COR-L47 (cell line): Measurements from ENCODE around the gene PPARA.
"Not testable (repeated sequence)": the region's sequence is repeated elsewhere in the genome, so short reads cannot be mapped to it uniquely, and the experiment has no call there.

Experiments
- DNase-seq: peaks from one replicate; lab custom pipeline; 2025; lab: John Stamatoyannopoulos, UW

The PPARA gene

GRCh38 chr22:46172522-46173110, 22.3 kb downstream of the PPARA start:
- no peak for DNase-seq

GRCh38 chr22:46173152-46173551, 22.8 kb downstream of the PPARA start:
- DNase-seq, result no peak

DNA sequence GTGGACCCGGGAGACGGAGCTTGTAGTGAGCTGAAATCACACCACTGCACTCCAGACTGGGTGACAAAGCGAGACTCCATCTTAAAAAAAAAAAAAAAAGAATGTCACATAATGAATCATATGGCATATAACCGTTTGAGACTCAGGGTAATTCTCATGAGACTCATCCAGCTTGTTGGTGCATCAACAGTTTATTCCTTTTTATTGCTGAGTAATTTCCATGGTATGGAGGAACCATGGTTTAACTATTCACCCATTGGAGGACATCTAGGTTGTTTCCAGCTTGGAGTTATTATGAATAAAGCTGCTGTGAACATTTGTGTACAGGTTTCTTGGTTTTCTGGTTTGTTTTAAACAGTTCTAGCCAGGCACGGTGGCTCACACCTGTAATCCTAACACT, 25.3 kb downstream of the PPARA start:
- no peak for DNase-seq

DNA sequence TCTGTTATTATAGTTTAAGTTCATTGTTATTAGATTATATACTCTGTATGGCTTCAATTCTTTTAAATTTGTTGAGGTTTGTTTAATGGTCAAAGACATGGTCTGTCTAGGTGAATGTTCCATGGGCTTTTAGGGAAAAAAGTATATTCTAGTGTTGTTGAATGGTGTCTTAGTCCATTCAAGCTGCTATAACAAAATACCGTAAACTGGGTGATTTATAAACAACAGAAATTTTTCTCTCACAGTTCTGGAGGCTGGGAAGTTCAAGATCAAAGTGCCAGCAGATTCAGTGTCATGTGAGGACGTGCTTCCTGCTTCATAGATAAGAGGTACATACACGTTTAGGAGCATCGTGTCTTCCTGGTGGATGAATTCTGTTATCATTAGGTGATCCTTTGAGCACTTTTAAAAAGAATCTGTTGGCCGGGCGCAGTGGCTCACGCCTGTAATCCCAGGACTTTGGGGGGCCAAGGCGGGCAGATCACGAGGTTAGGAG, 26.2 kb downstream of the PPARA start:
- no peak for DNase-seq

DNA sequence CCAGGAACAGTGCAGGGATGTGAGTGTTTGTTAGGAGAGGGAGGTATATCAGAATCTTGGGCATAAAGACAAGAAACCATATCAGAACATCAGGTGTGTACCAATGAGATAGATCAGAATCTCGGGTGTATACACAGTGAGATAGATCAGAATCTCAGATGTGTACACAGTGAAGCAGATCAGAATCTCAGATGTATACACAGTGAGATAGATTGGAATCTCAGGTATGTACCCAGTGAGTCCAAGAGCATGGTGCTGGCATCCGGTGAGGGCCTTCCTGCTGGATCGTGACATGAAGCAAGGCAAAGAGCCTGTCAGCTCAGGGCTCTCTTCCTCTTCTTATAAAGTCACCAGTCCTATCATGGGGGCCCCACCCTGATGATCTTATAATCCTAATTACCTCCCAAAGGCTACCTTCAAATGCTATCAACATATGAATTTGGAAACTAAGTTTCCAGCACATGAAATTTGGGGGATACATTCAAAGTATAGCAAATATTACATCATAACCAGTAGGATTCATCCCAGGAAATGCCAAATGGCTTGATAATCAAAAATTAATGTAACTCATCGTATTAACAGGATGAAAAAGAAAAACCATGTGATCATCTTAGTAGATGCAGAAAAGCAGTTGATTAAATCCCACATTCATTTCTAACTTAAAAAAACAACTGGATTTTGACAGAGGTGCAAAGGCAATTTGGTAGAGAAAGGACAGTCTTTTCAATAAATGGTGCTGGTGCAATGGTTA, 28.6 kb downstream of the PPARA start:
- no peak for DNase-seq

- DNase-seq, result no peak
Measured at GRCh38 chr22:46179748-46180147, 29.4 kb downstream of the PPARA start.

GRCh38 chr22:46180370-46181137, 30.2 kb downstream of the PPARA start:
- DNase-seq, result no peak

GRCh38 chr22:46183733-46184132, 33.4 kb downstream of the PPARA start:
- no peak for DNase-seq

DNA sequence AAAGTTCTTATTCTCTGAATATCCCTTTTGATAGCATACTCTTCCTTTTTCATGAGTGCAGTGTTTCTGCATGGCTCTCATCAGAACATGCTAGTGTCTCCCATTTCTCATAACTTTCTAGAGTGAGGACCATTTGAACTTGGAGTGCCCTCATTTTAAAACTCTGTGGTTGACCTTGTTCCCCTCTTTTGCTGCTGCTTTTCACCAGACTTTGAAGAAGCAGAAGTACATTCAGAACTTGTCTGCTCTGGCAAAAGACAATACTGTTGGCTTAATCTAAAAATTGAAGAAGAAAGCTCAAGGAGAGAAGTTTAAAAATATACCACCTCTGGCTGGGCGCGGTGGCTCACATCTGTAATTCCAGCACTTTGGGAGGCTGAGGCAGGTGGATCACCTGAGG, 35.0 kb downstream of the PPARA start:
- DNase-seq, result no peak

GRCh38 chr22:46187862-46188261, 37.5 kb downstream of the PPARA start:
- no peak for DNase-seq

- DNase-seq, result peak; percentile 57
Measured at GRCh38 chr22:46192210-46192993, 42.1 kb downstream of the PPARA start.

DNA sequence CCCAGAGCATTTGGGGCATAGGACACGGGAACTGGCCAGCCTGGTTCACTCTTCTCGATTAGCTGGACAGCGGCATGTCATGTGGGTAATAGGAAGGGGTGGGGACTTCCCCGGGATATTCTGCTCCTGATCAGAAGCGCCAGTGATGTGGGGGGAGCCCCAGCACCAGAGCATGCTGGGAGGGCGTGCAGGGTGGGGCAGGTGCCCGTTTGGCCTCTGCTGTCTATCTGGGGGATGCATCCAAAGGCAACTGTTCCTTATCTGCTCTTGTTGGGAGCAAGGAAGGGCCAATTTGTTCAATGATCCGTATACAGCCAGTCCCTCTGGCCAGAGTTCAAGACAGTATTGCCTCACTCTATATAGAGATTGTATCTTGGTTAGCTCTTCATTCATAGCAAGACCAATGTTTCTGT, 43.6 kb downstream of the PPARA start:
- DNase-seq, result no peak

- DNase-seq, result no peak
Measured at GRCh38 chr22:46195487-46196165, 45.3 kb downstream of the PPARA start.

DNA sequence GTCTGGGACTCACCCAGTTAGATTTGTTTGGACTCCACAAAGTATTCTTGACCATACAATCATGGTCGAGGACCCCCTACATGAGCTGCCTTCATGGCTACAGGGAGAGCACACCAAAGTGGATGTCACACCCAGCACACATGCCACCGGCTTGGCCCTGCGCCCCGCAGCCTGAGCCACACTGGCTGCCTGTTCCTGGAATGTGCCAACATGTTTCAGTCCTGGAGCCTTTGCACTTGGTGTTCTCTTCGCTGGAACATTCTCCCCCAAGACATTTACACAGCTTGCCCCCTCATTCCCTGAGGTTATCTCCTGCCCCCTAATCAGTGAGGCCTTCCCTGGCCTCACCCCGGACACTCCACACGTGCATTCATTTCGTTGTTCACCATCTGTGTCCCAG, 46.0 kb downstream of the PPARA start:
- DNase-seq, result no peak

DNA sequence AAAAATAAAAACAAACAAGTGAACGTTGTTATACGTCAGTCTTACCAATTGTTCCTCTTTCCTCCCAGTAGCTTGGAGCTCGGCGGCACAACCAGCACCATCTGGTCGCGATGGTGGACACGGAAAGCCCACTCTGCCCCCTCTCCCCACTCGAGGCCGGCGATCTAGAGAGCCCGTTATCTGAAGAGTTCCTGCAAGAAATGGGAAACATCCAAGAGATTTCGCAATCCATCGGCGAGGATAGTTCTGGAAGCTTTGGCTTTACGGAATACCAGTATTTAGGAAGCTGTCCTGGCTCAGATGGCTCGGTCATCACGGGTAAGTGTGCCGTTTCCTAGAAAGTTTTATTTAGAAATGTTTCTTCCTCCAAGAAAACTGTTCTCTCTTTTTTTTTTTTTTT, 47.9 kb downstream of the PPARA start:
- no peak for DNase-seq

GRCh38 chr22:46198806-46199205, 48.5 kb downstream of the PPARA start:
- DNase-seq, result not testable (repeated sequence)

DNA sequence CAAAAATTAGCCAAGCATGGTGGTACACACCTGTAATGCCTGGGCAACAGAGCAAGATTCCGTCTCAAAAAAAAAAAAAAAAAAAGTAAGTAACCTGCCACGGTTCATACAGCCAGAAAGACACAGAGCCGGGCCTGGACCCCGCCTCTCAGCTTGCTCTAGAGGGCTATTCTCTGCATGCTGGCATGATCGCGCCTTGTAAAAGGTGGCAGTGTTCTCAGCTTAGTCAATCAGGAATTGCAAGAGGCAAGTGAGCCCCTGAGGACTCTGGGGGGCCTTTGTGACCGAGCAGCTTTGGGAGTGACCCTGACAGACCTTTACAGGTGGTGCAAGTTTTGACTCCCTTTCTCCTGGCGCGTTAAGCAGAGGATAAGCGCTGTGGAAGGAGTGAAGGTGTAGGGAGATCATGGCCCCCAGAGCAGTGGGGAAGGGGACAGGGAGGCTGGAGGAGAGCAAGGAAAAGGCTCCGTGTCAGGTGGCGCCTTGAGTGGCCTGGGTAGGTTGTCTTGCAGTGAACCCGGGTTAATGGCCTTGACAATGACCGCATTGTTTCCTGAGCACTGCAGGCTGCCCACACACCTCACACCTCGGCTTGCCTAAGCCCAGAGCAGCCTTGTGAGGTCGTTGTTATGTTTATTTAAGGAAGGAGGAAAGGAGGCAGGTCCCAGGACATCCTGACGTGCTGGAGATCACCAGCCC, 50.9 kb downstream of the PPARA start:
- DNase-seq, result no peak

GRCh38 chr22:46202897-46203600, 52.7 kb downstream of the PPARA start:
- no peak for DNase-seq

GRCh38 chr22:46203601-46203980, 53.3 kb downstream of the PPARA start:
- DNase-seq, result no peak

DNA sequence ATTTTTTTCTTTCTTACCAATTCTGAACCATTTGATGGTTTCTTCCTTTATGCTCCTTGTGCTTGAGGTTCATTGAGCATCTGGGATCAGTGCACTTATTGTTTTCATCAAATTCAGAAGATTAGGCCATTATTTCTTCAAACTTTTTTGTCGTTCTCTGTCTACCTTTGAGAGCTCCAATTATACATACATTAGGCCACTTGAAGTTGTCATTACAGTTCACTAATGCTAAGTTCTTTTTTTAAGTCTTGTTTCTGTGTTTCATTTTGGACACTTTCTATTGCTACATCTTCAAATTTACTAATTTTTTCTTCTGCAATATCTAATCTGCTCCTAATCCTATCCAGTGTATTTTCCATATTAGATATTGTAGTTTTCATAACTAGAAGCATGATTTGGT, 58.9 kb downstream of the PPARA start:
- no peak for DNase-seq
